ENCODE measurements around the gene PSMD6.

Gene PSMD6

GRCh38 chr3:64023187-64023860, at the start of gene PSMD6:
PSMD6 (minus strand) TSS chr3:64023494; CDS start chr3:64023419, 75 bp downstream.
- peak; percentile 86 to 94 for DNase-seq

- DNase-seq: no peak
Measured at GRCh38 chr3:64072126-64072525, 48.8 kb upstream of the PSMD6 start.

- DNase-seq: no peak
Measured at GRCh38 chr3:64070704-64071103, 47.4 kb upstream of the PSMD6 start.

DNA sequence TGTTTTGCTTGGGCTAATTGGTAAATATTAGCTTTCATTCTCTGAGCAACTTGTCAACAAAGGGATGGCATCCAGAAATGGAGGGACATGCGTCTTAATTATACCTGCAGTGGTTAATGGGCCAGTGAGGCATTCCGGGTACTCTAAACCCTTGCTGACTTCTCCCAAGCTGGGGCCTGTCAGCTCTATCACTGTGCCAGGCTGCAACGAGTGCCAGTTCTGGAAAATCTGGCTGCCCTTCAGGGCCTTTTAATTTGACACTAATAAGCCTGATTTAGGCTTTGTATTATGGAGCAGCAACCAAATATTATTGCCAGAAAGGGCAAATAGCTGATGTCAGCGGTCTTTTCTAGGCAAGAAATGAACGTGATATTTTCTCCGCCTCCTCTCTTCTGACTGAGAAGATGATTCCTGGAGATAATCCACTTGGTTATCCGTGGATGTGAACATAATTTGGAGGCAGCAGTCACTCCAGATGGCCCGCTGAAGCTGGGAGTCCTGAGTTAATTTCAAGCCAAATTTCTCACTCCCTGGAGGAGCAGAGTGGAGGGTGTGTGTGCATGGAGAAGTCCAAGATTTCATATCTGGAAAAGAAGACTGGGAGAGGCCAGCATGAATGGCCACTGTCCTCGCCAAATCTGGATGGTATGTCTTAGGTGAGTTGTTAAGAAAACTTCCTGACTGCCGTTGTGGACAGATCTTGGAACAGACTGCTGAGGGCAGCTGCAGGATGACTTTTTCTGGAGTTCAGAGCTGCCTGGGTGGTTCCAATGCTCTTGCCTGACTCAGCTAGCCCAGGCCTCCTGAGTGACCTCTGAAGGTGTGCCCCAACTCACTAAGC, 44.4 kb upstream of the PSMD6 start:
- DNase-seq: no peak

DNA sequence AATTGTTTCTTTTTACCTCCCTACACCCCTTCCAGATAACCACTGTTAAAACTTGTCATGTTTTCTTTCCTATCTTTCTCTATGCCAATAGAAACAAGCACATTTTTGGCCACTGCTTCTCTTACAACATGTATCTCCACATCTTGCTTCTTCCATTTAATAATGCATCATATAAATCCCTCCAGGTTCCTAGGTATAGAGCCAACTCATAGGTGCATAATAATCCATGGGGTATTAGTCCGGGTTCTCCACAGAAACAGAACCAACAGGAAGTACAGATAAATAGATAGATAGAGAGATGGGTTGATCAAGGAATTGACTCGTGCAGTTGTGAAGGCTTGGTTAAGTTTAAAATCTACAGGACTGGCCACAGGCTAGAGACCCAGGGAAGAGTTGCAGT, 41.5 kb upstream of the PSMD6 start:
- no peak for DNase-seq

DNA sequence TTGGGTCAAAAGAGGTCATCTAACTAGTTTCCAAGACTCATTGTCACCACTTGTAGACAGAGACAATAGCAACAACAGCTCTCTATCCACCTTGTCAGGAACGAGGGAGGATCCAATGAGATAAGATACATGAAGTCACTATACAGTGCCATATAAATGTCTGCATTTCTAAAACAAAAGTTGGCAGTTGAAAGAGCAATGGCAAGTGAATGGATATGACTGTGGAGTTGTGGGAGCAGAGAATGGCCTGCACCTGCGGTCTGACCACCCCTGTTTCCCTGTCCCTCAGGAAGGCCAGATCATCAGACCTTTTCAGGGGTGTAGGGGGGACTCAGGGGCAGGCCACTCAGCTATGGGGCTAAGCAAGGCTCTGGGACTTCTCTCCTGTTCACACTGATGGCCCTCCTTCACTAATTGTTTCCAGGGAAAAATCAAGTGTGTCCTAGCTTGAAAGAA, 40.7 kb upstream of the PSMD6 start:
- DNase-seq: no peak

DNA sequence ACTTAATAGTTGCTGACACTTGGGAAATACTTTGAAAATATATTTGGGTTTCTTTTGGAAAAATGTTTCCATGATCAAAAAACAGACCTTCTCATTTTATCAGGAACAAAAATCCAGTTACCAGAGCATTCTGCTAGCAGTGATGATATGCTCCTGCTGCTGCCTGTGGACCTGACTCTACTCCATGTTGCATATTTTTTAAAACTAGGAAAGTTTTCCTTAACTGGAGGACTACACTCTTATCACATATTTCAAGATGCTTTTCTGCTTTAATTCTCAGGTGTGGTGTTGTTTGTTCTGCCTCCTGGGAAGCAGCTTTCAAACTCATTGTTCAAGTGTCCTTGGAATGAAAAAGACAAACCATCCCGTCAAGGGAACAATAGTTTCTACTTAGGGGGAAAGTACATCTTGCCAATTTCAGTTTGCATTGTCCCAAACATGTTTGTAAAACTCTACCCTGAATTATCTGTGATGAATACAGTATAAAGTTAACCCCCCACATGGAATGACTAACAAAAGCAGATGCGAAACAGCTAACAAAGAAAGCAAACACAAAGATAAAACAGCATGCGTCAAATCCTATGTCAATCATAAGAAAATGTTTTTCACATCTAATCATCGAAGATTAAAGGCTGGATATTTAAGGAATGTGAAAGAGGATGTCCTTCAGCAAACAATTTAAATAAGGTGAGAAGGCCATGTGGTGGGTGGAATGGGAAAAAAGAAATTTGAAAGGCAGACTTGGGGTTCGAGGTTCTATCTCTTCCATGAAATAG, 40.1 kb upstream of the PSMD6 start:
- DNase-seq: no peak

- no peak for DNase-seq
Measured at GRCh38 chr3:64061628-64062027, 38.3 kb upstream of the PSMD6 start.

- no peak for DNase-seq
Measured at GRCh38 chr3:64059484-64060175, 36.3 kb upstream of the PSMD6 start.

DNA sequence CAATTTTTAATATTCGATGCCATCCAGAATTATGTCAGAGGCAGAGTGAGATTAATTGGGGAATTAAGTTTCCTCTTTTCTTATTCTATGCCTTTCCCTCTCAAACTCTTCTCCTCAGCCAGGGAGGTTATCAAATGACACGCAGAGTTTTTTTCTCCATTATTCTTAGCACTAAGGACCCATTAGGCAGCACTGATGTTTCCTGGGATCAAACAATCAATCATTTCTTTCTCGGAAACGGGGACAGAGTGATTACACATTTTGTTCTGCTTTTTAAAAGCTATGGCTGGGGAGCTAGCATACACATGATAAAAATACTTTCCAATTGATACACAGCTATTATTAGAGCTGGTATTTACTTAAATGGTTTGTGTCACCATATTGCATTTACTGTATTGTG, 35.3 kb upstream of the PSMD6 start:
- DNase-seq: no peak

DNA sequence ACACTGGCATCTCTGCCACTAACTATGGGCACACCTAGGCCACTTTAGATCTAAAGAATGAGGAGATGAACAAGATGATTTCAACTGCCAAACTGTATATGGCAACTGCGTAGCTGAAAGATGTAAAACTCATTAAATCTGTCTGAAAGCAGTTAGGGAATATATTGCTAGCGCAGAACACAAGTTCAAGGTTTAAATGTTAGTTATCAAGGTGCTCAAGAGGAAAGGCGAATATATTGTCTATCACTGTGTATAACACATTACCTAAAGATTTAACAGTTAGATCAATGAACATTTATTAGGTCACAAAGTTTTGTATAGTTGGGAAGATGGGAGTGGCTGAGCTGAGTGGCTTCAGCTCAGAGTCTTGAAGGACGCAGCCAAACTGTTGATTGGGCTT, 33.9 kb upstream of the PSMD6 start:
- DNase-seq: no peak

DNA sequence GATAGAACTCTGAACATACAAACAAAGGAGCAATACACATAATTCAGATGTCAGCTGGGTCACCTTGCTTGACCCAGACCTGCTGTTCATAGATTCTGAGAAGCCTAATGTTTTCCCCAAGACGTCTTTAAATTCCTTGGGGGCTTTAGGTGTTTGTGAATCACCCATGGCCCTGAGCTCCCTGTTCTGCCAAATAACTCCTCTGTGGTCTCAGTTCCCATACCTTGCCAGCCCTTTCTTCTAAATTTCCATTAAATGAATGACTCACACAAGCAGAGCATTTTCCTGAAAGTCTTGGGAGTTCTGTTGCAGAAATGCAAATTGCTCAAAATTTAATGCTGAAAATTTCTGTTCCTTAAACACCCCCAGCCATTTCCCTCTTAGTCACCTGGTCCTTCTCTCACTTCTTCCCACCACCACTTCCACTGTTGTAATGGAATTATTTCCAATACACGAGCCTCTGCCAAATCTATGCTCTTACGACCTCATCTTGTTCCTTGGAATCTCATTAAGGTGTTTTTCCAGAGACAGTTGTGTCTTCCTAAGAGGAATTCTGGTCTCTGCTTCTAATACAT, 33.4 kb upstream of the PSMD6 start:
- no peak for DNase-seq

DNA sequence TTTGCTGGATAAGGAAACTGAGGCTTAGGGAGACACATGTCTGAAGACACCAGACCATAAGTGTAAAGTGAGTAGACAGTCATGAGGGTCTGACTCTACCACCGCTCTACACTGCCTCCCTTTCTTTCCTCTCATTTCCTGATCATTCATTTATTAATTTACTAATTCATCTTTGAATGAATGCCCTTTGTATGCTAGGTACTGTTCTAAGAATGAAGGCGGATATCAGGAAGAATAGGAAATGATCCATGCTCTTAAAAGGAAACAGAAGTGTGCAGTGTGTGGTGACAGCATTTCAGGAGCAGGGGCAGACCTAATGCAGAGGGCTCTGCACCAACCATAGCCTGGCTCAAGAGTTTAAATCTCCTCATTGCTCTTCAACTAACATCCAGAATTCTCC, 31.8 kb upstream of the PSMD6 start:
- no peak for DNase-seq

DNA sequence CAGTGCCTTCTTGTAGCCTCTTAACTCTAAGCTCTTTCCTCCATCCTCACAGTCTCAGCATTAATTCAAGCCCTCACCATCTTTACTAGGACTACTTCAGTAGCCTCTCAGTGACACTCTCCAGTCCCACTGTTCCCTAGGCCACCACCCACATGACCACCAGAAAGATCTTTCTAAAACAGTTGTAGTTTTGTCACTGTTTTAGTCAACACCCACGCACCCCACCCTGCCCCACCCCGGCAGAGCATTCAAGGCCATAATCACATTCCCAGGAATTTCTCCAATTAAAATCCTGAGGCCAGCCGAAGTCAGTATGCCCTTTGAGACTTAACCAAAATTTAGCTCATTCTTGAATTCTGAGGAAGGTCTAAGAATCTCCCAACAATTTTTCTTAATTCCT, 31.2 kb upstream of the PSMD6 start:
- DNase-seq: no peak

DNA sequence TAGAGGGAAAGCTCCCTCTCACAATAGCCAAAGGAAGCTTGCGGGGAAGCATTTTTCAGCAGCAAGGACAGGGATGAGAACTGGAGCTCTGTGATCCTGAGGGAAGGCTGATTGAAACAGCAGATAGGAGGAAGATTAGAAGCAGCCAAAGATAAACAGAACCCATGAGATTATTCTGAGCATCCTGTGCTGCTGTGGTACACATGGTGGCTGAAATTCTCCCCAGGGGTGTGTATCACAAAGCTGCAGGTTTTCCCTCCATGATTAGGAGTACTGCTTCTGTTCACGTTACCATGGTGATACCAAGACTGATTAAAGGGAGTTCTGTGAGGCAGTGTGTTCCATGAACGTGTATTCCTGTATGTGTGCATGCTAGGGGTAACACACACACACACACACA, 30.3 kb upstream of the PSMD6 start:
- DNase-seq: no peak

DNA sequence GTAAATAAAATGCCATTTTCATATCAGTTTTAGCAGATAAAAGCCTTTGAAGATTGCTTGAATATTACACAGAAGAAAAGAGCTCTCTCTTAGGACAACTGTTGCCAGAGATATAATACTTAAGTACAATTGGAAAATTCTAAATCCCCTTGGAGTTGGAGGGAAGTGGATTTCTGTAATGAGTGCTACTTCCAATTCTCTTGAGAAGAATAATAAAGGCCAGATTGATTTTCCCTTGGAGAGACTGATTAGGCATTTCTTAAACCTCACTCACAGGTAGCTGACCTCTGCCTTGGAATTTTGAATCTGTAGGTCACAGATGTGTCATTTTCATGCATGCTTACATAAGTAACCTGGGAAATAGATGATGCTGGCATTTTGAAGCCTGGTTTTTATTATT, 29.8 kb upstream of the PSMD6 start:
- no peak for DNase-seq

DNA sequence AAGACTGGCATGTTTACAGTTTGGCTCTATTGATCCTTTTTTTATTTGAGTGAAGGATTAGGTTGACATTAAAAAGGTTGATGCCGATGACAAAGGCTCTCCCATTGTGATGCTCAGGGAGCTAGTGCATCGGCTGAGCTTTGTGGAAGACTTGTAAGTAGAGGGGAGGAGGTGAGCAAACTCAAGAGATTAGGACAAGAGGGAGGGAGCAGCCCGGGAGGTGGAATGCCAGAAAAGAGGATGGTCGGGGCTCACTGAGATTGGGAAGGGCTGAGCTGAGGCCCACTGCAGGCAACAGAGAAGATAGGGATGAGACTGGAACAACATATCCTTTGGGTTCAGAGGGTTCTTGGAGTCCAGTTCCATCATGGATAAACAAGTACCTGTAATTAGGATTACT, 26.5 kb upstream of the PSMD6 start:
- DNase-seq: no peak

DNA sequence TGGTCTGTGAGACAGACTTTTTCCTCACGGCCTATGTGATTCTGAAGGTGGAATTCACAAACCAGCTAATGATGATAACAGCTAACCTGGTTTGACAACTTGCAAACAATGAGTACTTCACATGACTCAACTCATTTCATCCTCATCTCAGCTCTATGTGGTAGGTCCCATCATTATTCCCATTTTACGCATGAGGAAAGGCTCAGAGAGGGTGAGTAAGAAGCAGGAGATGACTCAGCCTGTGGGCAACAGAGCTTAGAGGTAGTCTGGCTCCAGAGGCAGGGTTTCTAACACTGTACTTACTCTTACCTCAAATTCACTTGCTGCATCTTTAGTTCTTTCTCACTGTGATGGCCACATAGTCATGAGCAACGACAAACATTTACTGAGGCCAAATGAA, 25.8 kb upstream of the PSMD6 start:
- DNase-seq: no peak

DNA sequence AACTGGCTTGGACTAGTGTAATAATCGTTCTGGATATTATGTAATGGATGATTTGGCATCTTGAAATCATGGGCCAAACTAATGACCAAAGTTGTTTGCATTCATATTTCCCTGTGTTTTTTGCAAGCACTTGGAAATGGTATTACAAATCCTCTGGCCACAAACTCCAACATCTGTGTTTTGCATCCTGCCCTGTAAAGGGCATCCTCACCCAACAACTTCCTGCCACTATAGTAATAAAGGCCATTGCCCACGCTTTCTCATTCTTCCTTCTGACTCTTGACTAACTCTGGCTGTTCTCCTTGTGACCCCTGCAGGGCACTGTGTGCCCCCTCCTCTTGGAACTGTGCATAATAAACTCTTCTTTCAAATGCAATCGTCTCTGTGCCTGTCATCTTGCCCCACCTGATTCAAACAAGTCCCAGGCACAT, 25.4 kb upstream of the PSMD6 start:
- no peak for DNase-seq

- DNase-seq: no peak
Measured at GRCh38 chr3:64047787-64048186, 24.5 kb upstream of the PSMD6 start.

- DNase-seq: no peak
Measured at GRCh38 chr3:64046996-64047594, 23.8 kb upstream of the PSMD6 start.

DNA sequence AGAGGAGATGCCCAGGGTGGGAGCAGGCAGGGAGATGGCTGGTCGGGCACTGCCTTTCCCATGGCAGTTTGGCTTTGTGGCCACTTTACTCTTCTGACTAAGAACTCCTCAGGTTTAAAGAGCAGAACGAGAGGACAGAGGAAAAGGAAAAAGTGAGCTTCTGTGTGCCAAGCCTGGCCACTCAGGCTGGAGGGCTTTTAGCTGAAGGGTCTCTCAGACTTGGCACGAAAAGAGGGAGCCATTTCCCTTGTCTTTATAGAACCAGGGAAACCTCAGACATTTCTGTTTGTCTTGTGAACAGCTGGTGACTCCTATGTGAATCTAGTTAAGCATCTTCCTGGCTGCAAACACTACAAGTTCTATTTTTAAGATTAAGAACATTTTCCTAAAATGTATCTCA, 23.3 kb upstream of the PSMD6 start:
- no peak for DNase-seq

All from stimulated activated CD4-positive, alpha-beta T cell treated with anti-CD3 and anti-CD28 coated beads, Interleukin-4, amount 100 ng/mL, for 4 hours (primary cell).